ENCODE results near the gene DRGX. TPM values are rescaled to one million over a fixed set of nuclear protein-coding genes. Genes with fewer than 3 reads are reported as not detected.
A peak's percentile ranks its signal among the peaks of the same experiment; 100 is the strongest.

The DRGX gene
- total RNA-seq, 4 donors from 2014 or later, result 1.2 TPM; not detected in 3

- no peaks in the 10 kb centered on the region for H3K4me1 ChIP-seq
- WGBS, result 100% methylated on average over 4 of the region's 4 CpGs
- TF ChIP-seq CTCF (IDR thresholded peaks at IDR 0.05) (no peak), EP300 (IDR thresholded peaks at IDR 0.05) (no peak), POLR2A (IDR thresholded peaks at IDR 0.05) (no peak), POLR2AphosphoS5 (IDR thresholded peaks at IDR 0.05) (no peak)
- DNase-seq (ENCODE audit: low spot score in 2 of 2), result peak in 1 of 2 donors; percentile 38
- H3K27me3 ChIP-seq, result peaks cover 8% of the 10 kb centered on the region
- no peaks in the 10 kb centered on the region for H3K36me3 ChIP-seq
- H3K27ac ChIP-seq, result no peak overlapping the region
- H3K4me3 ChIP-seq, result no peak overlapping the region
- no peaks in the 10 kb centered on the region for H3K9me3 ChIP-seq
These were observed 27.6 kb downstream of the DRGX start for GRCh38 chr10:49368256-49368655.

DNA sequence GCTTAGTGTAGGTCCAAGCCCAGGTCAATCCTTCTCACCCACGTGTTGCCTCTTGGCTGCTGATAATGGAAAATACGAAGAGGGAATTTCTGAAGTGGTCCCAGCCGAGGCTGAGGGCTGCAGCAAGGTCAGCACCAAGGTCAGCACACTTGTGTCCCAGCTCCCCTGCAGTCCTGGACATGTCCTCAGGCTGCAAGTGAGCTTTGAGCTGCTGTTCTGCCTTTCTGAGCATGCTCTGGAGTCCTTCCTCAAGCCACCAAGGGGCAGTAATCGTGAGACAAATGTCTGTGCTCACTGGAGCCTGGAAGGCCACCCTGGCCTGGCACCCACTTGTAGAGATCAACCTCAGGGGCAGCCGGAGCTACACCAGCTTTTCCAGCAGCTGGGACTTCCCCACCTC lies 28.3 kb downstream of the DRGX start:
- no peaks in the 10 kb centered on the region for H3K4me1 ChIP-seq
- H3K9me3 ChIP-seq, result no peaks in the 10 kb centered on the region
- H3K36me3 ChIP-seq, result no peaks in the 10 kb centered on the region
- WGBS, result 43% methylated on average over 5 of the region's 5 CpGs
- H3K27ac ChIP-seq, result no peak overlapping the region
- no peak overlapping the region for H3K4me3 ChIP-seq
- H3K27me3 ChIP-seq, result peaks cover 8% of the 10 kb centered on the region
- DNase-seq (ENCODE audit: low spot score in 2 of 2), result peak in 1 of 2 donors; percentile 32
- TF ChIP-seq CTCF (IDR thresholded peaks at IDR 0.05) (no peak), EP300 (IDR thresholded peaks at IDR 0.05) (no peak)

- Histone ChIP-seq H3K4me3 (no peak overlapping the region), H3K36me3 (no peaks in the 10 kb centered on the region), H3K9me3 (no peaks in the 10 kb centered on the region), H3K4me1 (no peaks in the 10 kb centered on the region), H3K27me3 (peaks cover 8% of the 10 kb centered on the region), H3K27ac (no peak overlapping the region)
- no peak for TF ChIP-seq POLR2AphosphoS5 (IDR thresholded peaks at IDR 0.05)
- TF ChIP-seq CTCF (IDR thresholded peaks at IDR 0.05), result no peak
- no peak for TF ChIP-seq POLR2A (IDR thresholded peaks at IDR 0.05)
- no peak for TF ChIP-seq EP300 (IDR thresholded peaks at IDR 0.05)
- DNase-seq (ENCODE audit: low spot score in 2 of 2), result peak in 1 of 2 donors; percentile 37
- WGBS, result 67% methylated on average over 4 of the region's 4 CpGs
These were observed 29.4 kb downstream of the DRGX start for GRCh38 chr10:49366460-49366859.

DNA sequence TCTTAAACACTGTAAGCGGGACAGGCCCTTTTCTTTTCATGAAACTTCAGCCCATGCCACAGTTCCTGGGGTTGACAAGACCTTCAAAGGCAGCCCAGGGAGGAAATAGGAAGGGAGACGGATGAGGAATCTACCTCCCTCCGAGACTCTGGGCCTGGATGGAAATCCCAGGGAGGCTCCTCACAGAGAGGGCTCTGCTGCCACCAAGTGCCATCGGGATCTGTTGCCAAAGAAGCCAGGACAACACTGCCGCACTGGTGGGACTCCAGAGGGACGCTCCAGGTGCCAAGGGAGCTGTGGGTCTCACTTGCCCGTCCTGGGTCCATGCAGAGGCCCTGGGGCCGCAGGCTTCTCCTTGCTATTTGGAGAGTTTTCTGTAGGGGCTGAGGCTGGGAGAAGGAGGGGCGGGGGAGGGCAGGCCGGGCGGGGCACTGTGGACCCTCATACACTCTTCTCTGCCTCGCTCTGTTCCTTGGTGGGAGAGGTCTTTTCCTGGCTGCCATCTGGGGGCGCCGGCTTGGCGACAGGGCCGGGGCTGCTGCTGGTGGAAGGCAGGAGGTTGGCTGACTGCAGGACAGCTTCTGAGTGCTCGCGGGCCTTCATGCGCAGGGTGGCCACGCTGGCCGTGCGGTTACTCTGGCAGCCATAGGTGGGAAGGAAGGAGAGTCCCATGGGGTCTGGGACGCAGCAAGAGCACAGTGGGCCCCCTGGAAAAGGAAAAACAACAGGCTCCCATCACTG lies 30.0 kb downstream of the DRGX start:
- WGBS, result 80% methylated on average over 21 of the region's 23 CpGs
- Histone ChIP-seq H3K4me1 (no peaks in the 10 kb centered on the region), H3K36me3 (no peaks in the 10 kb centered on the region), H3K27ac (no peak overlapping the region), H3K4me3 (no peak overlapping the region), H3K9me3 (no peaks in the 10 kb centered on the region), H3K27me3 (peaks cover 8% of the 10 kb centered on the region)
- TF ChIP-seq EP300 (IDR thresholded peaks at IDR 0.05) (no peak), POLR2AphosphoS5 (IDR thresholded peaks at IDR 0.05) (no peak), POLR2A (IDR thresholded peaks at IDR 0.05) (no peak), CTCF (IDR thresholded peaks at IDR 0.05) (no peak)
- peak in 1 of 2 donors; percentile 57 for DNase-seq (ENCODE audit: low spot score in 2 of 2)

DNA sequence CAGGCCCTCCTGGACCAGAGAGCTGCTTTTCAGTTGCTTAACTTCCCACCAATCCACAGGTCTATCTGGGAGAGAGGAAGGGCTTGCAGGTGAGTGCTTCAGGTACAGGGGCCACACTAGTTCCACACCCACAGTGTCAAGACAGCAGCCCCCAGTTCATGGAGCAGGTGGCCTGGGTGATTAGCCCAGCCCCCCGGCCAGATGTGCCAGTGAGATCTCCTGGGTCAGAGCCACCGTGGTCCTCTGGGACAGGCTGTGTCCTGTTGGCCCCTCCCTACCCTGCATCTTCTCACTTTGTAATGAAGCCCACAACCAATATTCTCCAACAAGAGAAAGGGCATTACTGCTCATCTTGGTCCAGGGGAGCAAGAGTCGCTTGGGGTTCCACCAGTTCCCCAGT lies 30.6 kb downstream of the DRGX start:
- Histone ChIP-seq H3K27me3 (peaks cover 4% of the 10 kb centered on the region), H3K4me1 (peaks cover 5% of the 10 kb centered on the region), H3K9me3 (no peaks in the 10 kb centered on the region), H3K36me3 (no peaks in the 10 kb centered on the region), H3K27ac (no peak overlapping the region), H3K4me3 (no peak overlapping the region)
- DNase-seq (ENCODE audit: low spot score in 2 of 2), result peak in 1 of 2 donors; percentile 32
- TF ChIP-seq POLR2A (IDR thresholded peaks at IDR 0.05) (no peak), CTCF (IDR thresholded peaks at IDR 0.05) (no peak), EP300 (IDR thresholded peaks at IDR 0.05) (no peak), POLR2AphosphoS5 (IDR thresholded peaks at IDR 0.05) (no peak)
- WGBS, result 75% methylated on average over 3 of the region's 3 CpGs
